Spinal cord (tissue), 10 donors: ENCODE results near the gene TMIGD1. TPM values are rescaled to one million over a fixed set of nuclear protein-coding genes. Genes with fewer than 3 reads are reported as not detected.

Source experiments
- DNase-seq, 6 donors: peaks; one replicate each; pipeline versions ENCODE4 v3.0.0 to v3.0.0-alpha.2; 2013 to 2015; ENCODE audit warnings: low spot score in 6 of 6, low read depth in 4 of 6
- H3K27ac ChIP-seq: one replicate; pipeline ENCODE4 v1.5.1; 2013; ENCODE audit warnings: low read depth, low read length, control low read depth
- H3K27me3 ChIP-seq: one replicate; pipeline ENCODE4 v1.6.1; 2013; ENCODE audit warnings: low read length; ENCODE audit not compliant: control insufficient read depth, insufficient read depth
- H3K36me3 ChIP-seq: one replicate; pipeline ENCODE4 v1.6.1; 2013; ENCODE audit warnings: low read length; ENCODE audit not compliant: control insufficient read depth, insufficient read depth
- H3K4me1 ChIP-seq: one replicate; pipeline ENCODE4 v1.6.1; 2013; ENCODE audit warnings: low read length; ENCODE audit not compliant: control insufficient read depth, insufficient read depth
- H3K4me3 ChIP-seq: one replicate; pipeline ENCODE4 v1.5.1; 2013; ENCODE audit warnings: low read depth, low read length, control low read depth
- H3K9me3 ChIP-seq: one replicate; pipeline ENCODE4 v1.6.1; 2013; ENCODE audit warnings: low read length; ENCODE audit not compliant: control insufficient read depth, insufficient read depth
- WGBS: methylation state at CpG from one replicate; pipeline ENCODE4 v1.1.5; 2013; ENCODE audit warnings: missing lambda C conversion rate; ENCODE audit not compliant: insufficient coverage; 5-methylcytosine and 5-hydroxymethylcytosine counted together
- polyA plus RNA-seq, 2 donors: library from polyadenylated mRNA; unstranded; fragments of 120-200 nt; gene quantifications; one replicate each; pipeline ENCODE4 v1.2.1, GENCODE V29; 2013; ENCODE audit not compliant: insufficient read length in 2 of 2
- total RNA-seq, 2 donors: library from RNA; depleted of rRNA in 1 of 2; stranded (reverse); fragments of 120-200 nt in 1 of 2; fragments of >200 nt in 1 of 2; gene quantifications; one replicate each; pipeline versions ENCODE4 v1.2.3 to v1.2.4, GENCODE V29; 2013 to 2014
- donor health status: healthy.

The TMIGD1 gene
- total and polyA plus RNA-seq, 4 donors = not detected

DNA sequence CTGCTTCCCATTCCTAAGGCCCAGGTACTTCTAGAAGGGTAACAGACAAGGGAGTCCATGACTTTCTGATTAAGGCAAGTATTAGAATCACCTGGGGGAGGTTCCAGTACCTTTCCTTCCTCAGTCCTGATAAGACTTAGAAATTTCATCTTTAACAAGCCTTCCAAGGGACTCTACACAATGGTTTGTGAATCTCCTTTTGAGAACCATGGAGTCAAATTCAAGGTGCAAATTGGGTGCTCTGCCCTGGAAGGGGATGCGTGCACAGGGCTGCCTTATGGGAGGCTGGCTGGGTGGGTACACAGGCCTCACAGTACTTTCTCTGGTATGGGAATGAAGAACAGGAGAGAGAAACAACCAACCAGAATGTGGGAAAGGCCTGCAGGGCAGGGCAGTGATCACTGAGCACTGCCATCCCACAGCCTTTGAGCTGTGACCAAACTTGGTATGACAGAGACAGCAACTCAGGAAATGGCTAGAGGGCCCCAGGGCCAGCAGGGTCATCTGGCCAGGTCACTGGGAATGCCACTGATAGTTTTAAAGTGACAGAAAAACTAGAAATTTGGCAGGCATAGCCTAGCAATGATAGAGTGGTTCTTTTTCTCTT is 3.6 kb upstream of the TMIGD1 start:
- WGBS = 100% methylated on average over 1 of the region's 1 CpG
- H3K4me3 ChIP-seq = no peak overlapping the region
- no peaks in the 10 kb centered on the region for H3K9me3 ChIP-seq
- no peaks in the 10 kb centered on the region for H3K36me3 ChIP-seq
- DNase-seq = no peak
- H3K27me3 ChIP-seq = no peaks in the 10 kb centered on the region
- no peak overlapping the region for H3K27ac ChIP-seq
- H3K4me1 ChIP-seq = peaks cover 3% of the 10 kb centered on the region

DNA sequence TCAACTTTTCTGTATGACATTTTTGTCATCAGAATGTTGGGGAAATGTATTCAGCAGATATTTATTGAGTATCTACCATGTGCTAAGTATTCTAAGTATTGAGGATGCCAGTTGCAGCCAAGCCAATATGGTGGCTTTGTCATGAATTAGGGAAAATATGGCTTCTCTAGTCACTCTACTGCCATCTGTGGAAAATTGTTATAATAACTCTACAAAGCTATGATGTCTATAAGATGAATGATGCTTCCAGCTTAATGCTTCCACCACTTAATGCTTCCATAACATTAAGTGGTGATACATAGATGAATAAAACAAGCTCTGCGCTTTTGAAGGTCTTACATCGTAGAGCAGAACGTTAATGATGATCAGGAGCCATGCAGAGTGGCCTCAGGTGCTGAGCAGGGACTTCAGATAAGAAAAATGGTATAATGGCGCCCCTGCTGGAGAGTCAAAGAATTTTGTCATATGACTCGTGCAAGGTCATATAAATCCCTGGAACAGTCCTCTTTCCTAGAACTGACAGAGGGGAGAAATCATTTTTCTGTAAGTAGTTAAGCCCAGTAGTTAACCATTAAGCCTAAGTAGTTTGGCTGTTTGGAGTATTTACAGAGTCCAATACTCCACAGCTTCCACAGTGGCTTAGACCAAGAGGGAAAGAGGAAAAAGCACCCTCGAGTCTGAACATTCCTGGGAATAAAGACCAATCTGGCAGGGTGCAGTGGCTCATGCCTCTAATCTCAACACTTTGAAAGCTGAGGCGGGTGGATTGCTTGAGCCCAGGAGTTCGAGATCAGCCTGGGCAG is 2.7 kb upstream of the TMIGD1 start:
- Histone ChIP-seq H3K27ac (no peak overlapping the region), H3K4me1 (peaks cover 3% of the 10 kb centered on the region), H3K9me3 (no peaks in the 10 kb centered on the region), H3K4me3 (no peak overlapping the region), H3K27me3 (no peaks in the 10 kb centered on the region), H3K36me3 (no peaks in the 10 kb centered on the region)
- DNase-seq = peak in 1 of 6 donors; percentile 31
- 52% methylated on average over 5 of the region's 8 CpGs for WGBS

DNA sequence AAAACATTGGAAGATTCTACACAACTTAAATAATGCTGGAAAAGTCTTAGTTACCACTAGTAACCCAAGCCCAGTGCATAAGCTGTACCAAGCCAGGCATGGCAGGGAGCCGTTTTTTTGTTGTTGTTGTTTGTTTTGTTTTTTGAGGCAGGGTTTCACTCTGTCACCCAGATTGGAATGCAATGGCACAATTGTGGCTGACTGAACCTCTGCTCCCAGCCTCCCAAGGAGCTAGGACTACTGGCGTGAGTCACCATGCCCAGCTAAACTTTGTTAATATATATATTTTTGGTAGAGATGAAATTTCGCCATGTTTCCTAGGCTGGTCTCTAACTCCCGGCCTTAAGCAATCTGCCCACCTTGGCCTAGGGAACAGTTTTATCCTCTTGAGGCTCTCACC is 564 bp upstream of the TMIGD1 start:
- no peaks in the 10 kb centered on the region for H3K27me3 ChIP-seq
- H3K36me3 ChIP-seq = no peaks in the 10 kb centered on the region
- no peak for DNase-seq
- no peaks in the 10 kb centered on the region for H3K9me3 ChIP-seq
- H3K27ac ChIP-seq = no peak overlapping the region
- WGBS = no CpG with 5 or more reads among the region's 4 CpGs
- H3K4me3 ChIP-seq = no peak overlapping the region
- H3K4me1 ChIP-seq = no peaks in the 10 kb centered on the region

DNA sequence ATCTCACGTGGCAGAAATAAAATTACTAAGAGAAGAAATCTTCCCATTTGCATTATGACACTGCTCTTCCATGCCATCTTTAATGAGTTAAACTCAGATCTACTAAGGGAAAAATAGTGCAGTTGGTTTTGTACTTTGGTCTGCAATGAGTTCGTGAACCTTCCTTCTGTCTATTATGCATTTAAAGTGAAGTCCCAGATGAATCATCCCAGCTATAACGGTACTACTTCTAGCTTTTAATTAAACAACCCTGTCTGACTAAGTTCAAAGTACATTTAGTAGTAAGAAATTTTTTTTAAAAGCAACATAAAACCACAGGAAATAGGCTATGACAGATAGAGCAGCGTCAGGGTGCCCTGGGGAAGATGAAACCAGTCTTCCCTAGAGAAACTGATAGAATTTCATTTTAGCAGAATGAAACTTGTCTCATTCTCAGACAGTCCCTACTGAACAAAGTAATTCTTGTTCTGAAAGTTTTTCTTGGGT is 1.8 kb downstream of the TMIGD1 start:
- H3K36me3 ChIP-seq = no peaks in the 10 kb centered on the region
- H3K4me3 ChIP-seq = no peak overlapping the region
- no peaks in the 10 kb centered on the region for H3K4me1 ChIP-seq
- DNase-seq = no peak
- H3K9me3 ChIP-seq = no peaks in the 10 kb centered on the region
- H3K27ac ChIP-seq = no peak overlapping the region
- no peaks in the 10 kb centered on the region for H3K27me3 ChIP-seq
- no CpG with 5 or more reads among the region's 4 CpGs for WGBS

DNA sequence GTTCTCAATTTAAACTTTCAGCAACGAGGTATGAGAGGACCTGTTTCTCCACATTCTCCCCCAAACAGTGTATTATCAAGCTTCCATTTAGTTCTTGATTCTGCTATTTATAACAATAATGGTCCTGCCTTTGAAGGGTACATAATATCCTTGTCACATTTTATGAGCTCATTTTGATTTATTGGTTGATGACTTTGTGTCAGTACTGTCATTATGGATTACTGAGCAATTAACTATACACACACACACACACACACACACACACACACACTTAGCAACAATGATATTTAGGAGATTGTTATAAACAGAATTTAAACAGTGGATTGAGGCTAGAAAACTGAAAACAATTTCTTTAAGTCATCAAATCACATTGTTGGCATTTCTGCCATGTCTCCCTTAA is 7.0 kb downstream of the TMIGD1 start:
- H3K27ac ChIP-seq = no peak overlapping the region

DNA sequence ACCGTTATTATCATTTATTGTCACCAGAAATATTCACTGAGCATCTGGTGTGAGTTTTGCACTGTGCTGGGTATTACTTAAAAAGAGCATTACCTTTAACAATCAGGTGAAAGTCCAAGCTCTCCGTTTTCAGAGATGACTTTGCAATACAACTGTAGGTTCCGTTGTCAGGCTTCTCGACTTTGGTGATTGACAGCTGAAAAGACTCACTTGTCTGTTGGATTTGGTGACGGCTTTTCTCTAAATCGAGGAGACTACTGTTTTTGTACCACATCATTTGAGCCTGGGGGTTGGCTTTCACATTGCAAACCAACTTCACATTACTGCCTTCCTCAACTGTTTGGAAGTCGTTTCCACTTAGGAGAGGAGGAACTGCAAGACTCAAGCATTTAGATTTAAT is 9.1 kb downstream of the TMIGD1 start:
- Histone ChIP-seq H3K9me3 (no peaks in the 10 kb centered on the region), H3K4me1 (no peaks in the 10 kb centered on the region), H3K27me3 (no peaks in the 10 kb centered on the region), H3K36me3 (no peaks in the 10 kb centered on the region), H3K27ac (no peak overlapping the region), H3K4me3 (no peak overlapping the region)
- WGBS = 58% methylated on average over 3 of the region's 7 CpGs
- no peak for DNase-seq

More for the DNA sequence above, 7.0 kb downstream of the TMIGD1 start:
- Histone ChIP-seq H3K4me3 (no peak overlapping the region), H3K36me3 (no peaks in the 10 kb centered on the region), H3K4me1 (no peaks in the 10 kb centered on the region), H3K27me3 (no peaks in the 10 kb centered on the region), H3K9me3 (no peaks in the 10 kb centered on the region)
- DNase-seq = peak in 1 of 6 donors; percentile 61
- WGBS = no CpG with 5 or more reads among the region's 1 CpG

DNA sequence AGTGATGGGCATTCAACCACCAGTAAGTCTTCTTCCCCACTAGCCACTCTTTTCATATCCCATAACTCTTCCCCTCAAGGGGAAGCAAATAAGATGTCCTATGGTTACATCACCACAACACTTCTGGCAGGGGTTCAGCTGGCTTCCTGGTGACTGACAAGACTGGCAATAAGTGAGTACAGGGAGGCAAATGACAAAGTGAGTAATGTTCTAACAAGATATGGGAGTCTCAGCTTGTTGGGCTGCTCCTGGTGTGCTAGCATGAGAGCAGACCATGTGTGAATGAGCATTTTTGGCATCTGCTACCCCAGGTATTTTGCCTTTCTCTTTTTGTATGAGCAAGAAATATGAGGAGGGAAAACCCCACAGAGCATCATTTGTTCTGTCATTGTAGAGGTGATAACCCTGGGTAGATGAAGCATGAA is 9.9 kb downstream of the TMIGD1 start:
- no peak for DNase-seq
- H3K36me3 ChIP-seq = no peaks in the 10 kb centered on the region
- H3K27ac ChIP-seq = no peak overlapping the region
- no peak overlapping the region for H3K4me3 ChIP-seq
- no peaks in the 10 kb centered on the region for H3K27me3 ChIP-seq
- H3K4me1 ChIP-seq = no peaks in the 10 kb centered on the region
- no peaks in the 10 kb centered on the region for H3K9me3 ChIP-seq

DNA sequence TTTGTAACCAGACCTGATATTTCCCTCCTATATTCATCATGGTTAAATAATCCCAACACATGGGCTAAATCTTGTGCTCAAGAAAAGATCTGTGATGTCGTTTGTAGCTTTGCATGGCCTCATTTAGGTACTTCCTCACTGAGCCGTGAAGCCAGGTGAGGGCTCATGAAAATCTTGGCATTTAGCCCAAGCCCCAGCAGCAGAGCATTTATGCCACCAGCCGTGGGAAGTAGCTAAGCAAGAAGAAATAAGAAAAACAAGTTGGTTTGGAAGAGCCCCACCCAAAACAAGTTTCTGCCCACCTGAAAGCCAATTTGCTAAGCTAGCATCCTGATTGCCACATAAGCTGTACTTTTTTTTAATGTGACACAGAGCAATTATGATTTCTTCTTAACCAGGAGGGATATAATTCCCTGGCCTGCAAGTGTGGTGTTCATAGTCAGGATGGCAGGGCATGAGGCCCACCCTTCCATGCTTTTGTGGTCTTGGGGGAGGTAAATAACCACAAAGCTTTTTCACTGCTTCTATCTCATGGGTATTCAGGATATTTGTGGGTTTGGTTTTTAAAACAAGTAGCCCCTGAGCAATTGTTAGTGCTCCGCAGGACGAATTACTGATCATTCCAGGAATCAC is 10.5 kb downstream of the TMIGD1 start:
- 66% methylated on average over 4 of the region's 5 CpGs for WGBS
- Histone ChIP-seq H3K4me3 (no peak overlapping the region), H3K36me3 (no peaks in the 10 kb centered on the region), H3K27me3 (no peaks in the 10 kb centered on the region), H3K9me3 (no peaks in the 10 kb centered on the region), H3K4me1 (no peaks in the 10 kb centered on the region), H3K27ac (no peak overlapping the region)
- no peak for DNase-seq

DNA sequence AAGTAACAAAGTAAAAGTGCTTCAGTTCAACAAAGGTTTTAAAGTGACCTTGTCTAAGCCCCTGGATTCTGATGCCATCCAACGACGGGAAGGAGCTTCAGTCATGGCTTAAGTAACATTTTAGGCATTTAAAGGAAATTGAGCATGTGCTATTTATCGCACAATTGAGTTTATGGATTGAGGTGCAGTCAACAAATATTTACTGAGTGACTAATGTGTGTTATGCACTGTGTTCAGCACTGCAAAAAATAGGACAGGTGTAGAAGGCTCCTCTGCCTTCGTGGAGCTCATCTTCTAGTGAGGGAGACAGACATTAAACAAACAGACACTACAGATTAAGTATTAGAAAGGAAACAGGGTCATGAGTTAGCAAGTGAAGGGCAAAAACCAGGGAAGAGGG is 12.5 kb downstream of the TMIGD1 start:
- no peaks in the 10 kb centered on the region for H3K36me3 ChIP-seq
- 89% methylated on average over 3 of the region's 4 CpGs for WGBS
- DNase-seq = no peak
- H3K27ac ChIP-seq = no peak overlapping the region
- H3K27me3 ChIP-seq = no peaks in the 10 kb centered on the region
- H3K4me3 ChIP-seq = no peak overlapping the region
- no peaks in the 10 kb centered on the region for H3K9me3 ChIP-seq
- H3K4me1 ChIP-seq = no peaks in the 10 kb centered on the region
